NT2/D1 (cell line): ENCODE results near the gene HNRNPH3.

Experiments
- DNase-seq: peaks from one replicate; pipeline ENCODE4 v3.0.0-alpha.2; 2011; ENCODE audit warnings: low read depth, low spot score
- H3K27me3 ChIP-seq: 2 replicates; pipeline ENCODE4 v1.6.0; 2011; ENCODE audit warnings: mild to moderate bottlenecking; ENCODE audit not compliant: insufficient read length, insufficient read depth
- H3K36me3 ChIP-seq: 2 replicates; pipeline ENCODE4 v1.6.1; 2011; ENCODE audit warnings: mild to moderate bottlenecking, low read length, mixed read lengths; ENCODE audit not compliant: insufficient read depth, insufficient read length
- H3K4me1 ChIP-seq: 2 replicates; pipeline ENCODE4 v1.5.1; 2011; ENCODE audit not compliant: insufficient read depth, insufficient read length
- H3K4me3 ChIP-seq: 2 replicates; pipeline ENCODE4 v1.5.1; 2011; ENCODE audit warnings: low read depth; ENCODE audit not compliant: insufficient read length
- H3K9ac ChIP-seq: 2 replicates; pipeline ENCODE4 v1.6.0; 2011; ENCODE audit warnings: low read depth; ENCODE audit not compliant: insufficient read length
- H3K9me3 ChIP-seq: 2 replicates; pipeline ENCODE4 v1.5.1; 2011; ENCODE audit warnings: mild to moderate bottlenecking, low read length; ENCODE audit not compliant: insufficient read depth
- SUZ12 ChIP-seq: IDR thresholded peaks from 2 replicates; pipeline ENCODE4 v1.6.1; 2011; ENCODE audit not compliant: insufficient read length, insufficient read depth; ENCODE audit errors: extremely low read depth
- YY1 ChIP-seq: IDR thresholded peaks from 2 replicates; pipeline ENCODE4 v1.6.1; 2011; ENCODE audit not compliant: insufficient read length, insufficient read depth
- ZNF274 ChIP-seq: IDR thresholded peaks from 2 replicates; pipeline ENCODE4 v1.6.1; 2011; ENCODE audit warnings: mild to moderate bottlenecking, low read depth, low read length

The HNRNPH3 gene

DNA sequence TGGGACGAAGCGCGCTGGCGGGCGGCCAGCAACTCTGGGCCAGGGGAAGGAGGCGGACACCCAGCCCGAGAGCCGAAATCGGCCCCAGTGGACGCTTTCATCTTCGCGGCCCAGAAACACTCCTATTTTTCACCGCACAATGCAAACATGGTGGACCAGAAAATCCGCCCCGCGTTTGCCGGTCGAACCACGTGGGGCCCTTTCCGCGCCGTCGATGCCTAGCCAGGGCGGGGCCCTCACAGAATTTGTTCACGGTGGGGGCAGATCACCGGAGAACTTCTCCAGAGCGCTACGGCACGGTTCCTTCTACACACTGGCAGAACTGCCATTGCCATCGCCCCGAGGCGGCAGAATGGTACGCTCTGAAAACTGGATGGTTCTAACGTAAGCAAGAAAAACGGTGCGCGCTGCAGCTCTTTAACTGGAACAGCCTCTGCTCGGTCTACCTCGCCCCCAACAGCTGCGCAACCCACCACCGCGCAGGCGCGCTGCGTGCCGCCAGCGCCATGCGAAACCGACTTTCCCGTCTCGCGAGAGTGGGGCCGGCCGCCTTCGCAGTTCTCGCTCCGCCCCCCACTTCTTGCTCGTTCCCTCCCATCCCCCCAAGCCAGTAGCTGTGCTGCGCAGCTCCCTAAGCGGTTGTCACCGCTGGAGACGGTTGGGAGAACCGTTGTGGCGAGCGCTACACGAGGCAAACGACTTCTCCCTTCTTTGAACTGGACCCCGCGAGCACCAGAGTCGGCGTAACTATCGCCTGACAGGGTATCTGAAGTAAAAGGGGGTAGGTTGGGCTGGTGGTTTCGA lies at the start of gene HNRNPH3:
Gene HNRNPH3 (plus strand): TSS at position 610 of the 804 bp plus-strand sequence. CDS start 5,158 bp downstream, outside the sequence.
- Histone ChIP-seq H3K27me3 (no peaks in the 10 kb centered on the region), H3K9me3 (no peaks in the 10 kb centered on the region), H3K9ac (peak within 1 kb of the TSS; percentile 93), H3K4me1 (no peaks in the 10 kb centered on the region), H3K4me3 (peak within 1 kb of the TSS; percentile 88), H3K36me3 (peaks cover 30% of the 10 kb centered on the region)
- peak; percentile 91 for DNase-seq
- TF ChIP-seq ZNF274 (no peak), YY1 (peak; percentile 14)

DNA sequence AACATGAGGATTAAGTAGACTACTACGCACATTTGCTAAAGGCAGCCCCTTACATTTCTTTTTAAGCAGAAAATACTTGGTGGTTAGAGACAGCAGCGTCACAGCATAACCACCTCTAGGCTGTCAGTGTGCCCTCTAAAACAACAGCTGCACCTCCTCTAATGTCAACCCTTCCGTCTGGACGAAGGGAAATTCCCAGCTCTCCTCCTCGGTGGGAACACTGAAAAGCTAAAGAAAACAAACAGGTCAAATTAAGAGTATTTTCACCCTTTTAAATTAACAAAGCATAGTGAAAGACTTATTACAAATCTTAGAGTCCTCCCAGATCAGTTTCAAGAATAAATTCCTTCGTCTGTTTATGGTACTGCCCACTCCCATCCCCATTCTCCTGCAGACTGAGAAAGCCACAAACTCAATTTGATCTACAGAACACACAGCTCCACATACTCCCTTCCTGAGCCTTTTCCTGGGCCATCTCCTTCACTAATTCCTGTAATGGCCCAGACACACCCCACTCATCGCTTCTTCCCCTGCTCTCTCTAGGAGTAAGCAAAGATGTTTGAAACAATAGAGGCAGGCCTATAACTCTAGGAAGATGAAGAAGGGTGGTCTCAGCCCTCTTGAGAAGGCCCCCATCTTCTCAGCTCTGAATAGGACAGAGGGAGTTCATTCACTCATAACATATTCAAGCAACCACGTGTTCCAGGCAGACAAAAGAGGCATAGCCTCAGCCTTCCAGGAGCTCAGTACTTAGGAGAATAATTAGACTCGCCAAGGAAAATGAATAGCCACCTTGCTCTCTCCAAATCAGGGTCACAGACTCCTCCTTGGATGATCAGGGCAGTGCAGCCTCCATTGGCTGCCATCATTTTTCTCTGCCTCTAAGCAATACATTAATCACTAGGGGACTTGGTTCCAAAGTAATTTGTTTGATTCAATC lies 47.5 kb upstream of the HNRNPH3 start:
- Histone ChIP-seq H3K9ac (no peak overlapping the region), H3K36me3 (no peaks in the 10 kb centered on the region), H3K4me3 (no peak overlapping the region), H3K4me1 (no peaks in the 10 kb centered on the region), H3K27me3 (no peaks in the 10 kb centered on the region), H3K9me3 (no peaks in the 10 kb centered on the region; the same call in 1 of the 2 replicates)
- DNase-seq = no peak
- no peak for TF ChIP-seq SUZ12
- TF ChIP-seq ZNF274 = no peak
- TF ChIP-seq YY1 = no peak

DNA sequence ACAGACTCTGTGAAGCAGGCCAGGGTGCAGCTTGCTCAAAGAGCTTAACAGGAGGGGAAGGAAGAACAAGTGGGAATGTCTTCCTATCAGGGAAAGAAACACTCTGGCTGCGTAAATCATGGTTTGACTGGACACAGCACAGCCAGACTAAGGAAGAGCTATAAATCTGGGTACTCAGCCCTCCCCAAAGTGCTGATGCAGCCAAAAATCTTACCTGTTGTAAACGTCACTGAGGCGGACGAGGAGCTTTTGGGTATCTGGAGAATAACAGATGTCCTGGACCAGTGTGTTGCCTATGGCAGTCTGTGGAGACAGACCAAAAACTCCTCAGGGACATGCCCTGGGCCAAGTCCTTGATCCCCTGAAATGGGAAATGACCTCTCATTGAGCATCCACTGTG lies 43.1 kb upstream of the HNRNPH3 start:
- no peak for DNase-seq
- Histone ChIP-seq H3K36me3 (no peaks in the 10 kb centered on the region), H3K9me3 (no peaks in the 10 kb centered on the region), H3K4me3 (no peak overlapping the region), H3K27me3 (no peaks in the 10 kb centered on the region), H3K9ac (no peak overlapping the region), H3K4me1 (no peaks in the 10 kb centered on the region)
- TF ChIP-seq ZNF274 (no peak), SUZ12 (no peak), YY1 (no peak)

DNA sequence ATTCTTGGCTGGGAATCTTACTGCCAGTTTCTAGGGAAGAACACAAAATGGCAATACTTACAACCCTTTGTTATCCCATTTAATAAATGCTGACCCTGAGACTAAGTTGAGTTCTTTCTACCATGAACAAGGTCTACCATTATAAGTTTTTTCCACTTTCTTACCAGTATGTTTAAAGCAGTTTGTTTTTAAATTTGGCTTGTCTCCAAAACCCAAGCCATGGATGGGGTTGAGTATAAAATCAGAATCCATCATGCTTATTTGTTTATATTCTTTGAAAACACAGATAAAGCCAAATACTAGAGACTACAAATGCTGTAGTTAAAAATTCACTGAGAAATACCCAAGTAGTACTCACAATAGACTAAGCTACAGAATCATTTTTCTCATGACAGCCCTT lies 41.1 kb upstream of the HNRNPH3 start:
- no peaks in the 10 kb centered on the region for H3K4me1 ChIP-seq
- no peaks in the 10 kb centered on the region for H3K27me3 ChIP-seq
- TF ChIP-seq SUZ12 = no peak
- TF ChIP-seq YY1 = no peak
- TF ChIP-seq ZNF274 = no peak
- no peak overlapping the region for H3K9ac ChIP-seq
- H3K9me3 ChIP-seq = no peaks in the 10 kb centered on the region
- DNase-seq = no peak
- no peaks in the 10 kb centered on the region for H3K36me3 ChIP-seq
- H3K4me3 ChIP-seq = no peak overlapping the region

GRCh38 chr10:68296843-68297663 lies 34.8 kb upstream of the HNRNPH3 start:
- Histone ChIP-seq H3K9ac (no peak overlapping the region), H3K9me3 (no peaks in the 10 kb centered on the region), H3K4me3 (no peak overlapping the region), H3K27me3 (no peaks in the 10 kb centered on the region), H3K36me3 (no peaks in the 10 kb centered on the region), H3K4me1 (no peaks in the 10 kb centered on the region)
- DNase-seq = no peak
- no peak for TF ChIP-seq SUZ12
- TF ChIP-seq YY1 = no peak
- no peak for TF ChIP-seq ZNF274

DNA sequence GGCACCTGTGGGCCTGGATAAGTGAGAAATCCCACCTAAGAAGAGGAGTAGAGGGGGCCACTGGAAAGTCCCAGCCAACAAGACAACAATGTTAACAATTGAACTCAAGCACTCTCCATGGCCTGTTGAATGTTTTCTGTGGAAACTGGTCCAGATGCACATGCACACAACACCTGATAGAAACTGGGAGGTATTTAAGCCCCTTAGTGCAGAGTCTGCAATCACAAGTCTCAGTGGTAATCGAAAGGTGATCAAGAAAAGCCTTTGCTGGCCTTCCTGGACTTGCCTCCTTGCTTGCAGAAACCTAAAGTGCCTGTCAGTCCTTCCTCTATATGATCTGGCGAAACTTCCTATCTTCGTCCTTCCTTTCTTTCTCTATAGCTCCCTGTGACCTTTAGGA lies 30.6 kb upstream of the HNRNPH3 start:
- Histone ChIP-seq H3K27me3 (no peaks in the 10 kb centered on the region), H3K9ac (no peak overlapping the region), H3K4me3 (no peak overlapping the region), H3K4me1 (no peaks in the 10 kb centered on the region), H3K9me3 (no peaks in the 10 kb centered on the region), H3K36me3 (no peaks in the 10 kb centered on the region)
- TF ChIP-seq SUZ12 = no peak
- no peak for TF ChIP-seq YY1
- no peak for TF ChIP-seq ZNF274
- DNase-seq = no peak
